Neural progenitor cell (in vitro differentiated cells): ENCODE data around the gene FAM83F. TPM values are rescaled to one million over a fixed set of nuclear protein-coding genes. Genes with fewer than 3 reads are reported as not detected.

Experiments used
- DNase-seq: peaks from one replicate; pipeline ENCODE4 v3.0.0-alpha.2; 2016; ENCODE audit warnings: low spot score
- H2AFZ ChIP-seq: fragments of 200-600 bp; sonication (generic); replicated peaks from 2 replicates; pipeline ENCODE4 v1.6.1; 2016; ENCODE audit warnings: antibody characterized with exemption
- H3F3A ChIP-seq: fragments of 200-600 bp; sonication (generic); 2 replicates; pipeline ENCODE4 v1.6.1; 2016; ENCODE audit warnings: antibody characterized with exemption, low read depth
- H3K27ac ChIP-seq: fragments of 200-600 bp; sonication (generic); 2 replicates; pipeline ENCODE4 v1.5.1; 2016; ENCODE audit warnings: mild to moderate bottlenecking
- H3K27me3 ChIP-seq: fragments of 200-600 bp; sonication (generic); 2 replicates; pipeline ENCODE4 v1.6.1; 2016; ENCODE audit warnings: mild to moderate bottlenecking, moderate library complexity
- H3K36me3 ChIP-seq: fragments of 200-600 bp; sonication (generic); 2 replicates; pipeline ENCODE4 v1.5.1; 2016
- H3K4me1 ChIP-seq: fragments of 200-600 bp; sonication (generic); 2 replicates; pipeline ENCODE4 v1.6.1; 2016; ENCODE audit warnings: mixed run types
- H3K4me2 ChIP-seq: fragments of 200-600 bp; sonication (generic); 2 replicates; pipeline ENCODE4 v1.6.1; 2016
- H3K4me3 ChIP-seq: fragments of 200-600 bp; sonication (generic); 2 replicates; pipeline ENCODE4 v1.5.1; 2016
- H3K79me2 ChIP-seq: fragments of 200-600 bp; sonication (generic); 2 replicates; pipeline ENCODE4 v1.6.1; 2016; ENCODE audit warnings: low read depth
- H3K9ac ChIP-seq: fragments of 200-600 bp; sonication (generic); 2 replicates; pipeline ENCODE4 v1.6.1; 2016
- H3K9me3 ChIP-seq: fragments of 200-600 bp; sonication (generic); 2 replicates; pipeline ENCODE4 v1.5.1; 2016; ENCODE audit warnings: low read depth
- H4K20me1 ChIP-seq: fragments of 200-600 bp; sonication (generic); 2 replicates; pipeline ENCODE4 v1.6.1; 2016; ENCODE audit warnings: low read depth
- H3K27ac Mint-ChIP-seq: 3 replicates; pipeline ENCODE4 v1.8.0; 2021; ENCODE audit warnings: mixed read lengths
- H3K27me3 Mint-ChIP-seq: 2 replicates; pipeline ENCODE4 v1.8.0; 2022; ENCODE audit warnings: low read depth, mild to moderate bottlenecking, inconsistent platforms, moderate library complexity, mixed read lengths; ENCODE audit not compliant: insufficient read depth
- H3K36me3 Mint-ChIP-seq: 3 replicates; pipeline ENCODE4 v1.8.0; 2021; ENCODE audit warnings: mixed read lengths
- H3K4me1 Mint-ChIP-seq: 3 replicates; pipeline ENCODE4 v1.8.0; 2021; ENCODE audit warnings: mixed read lengths
- H3K4me3 Mint-ChIP-seq: 3 replicates; pipeline ENCODE4 v1.8.0; 2021; ENCODE audit warnings: mild to moderate bottlenecking, moderate library complexity, mixed read lengths
- H3K9me3 Mint-ChIP-seq: 3 replicates; pipeline ENCODE4 v1.8.0; 2020; ENCODE audit warnings: mixed read lengths
- EZH2 ChIP-seq: fragments of 200-600 bp; sonication (generic); IDR thresholded peaks from 2 replicates; pipeline ENCODE4 v1.6.1; 2017; ENCODE audit warnings: antibody characterized with exemption, mild to moderate bottlenecking, moderate library complexity
- EZH2phosphoT487 ChIP-seq: fragments of 200-600 bp; sonication (generic); IDR thresholded peaks from 2 replicates; pipeline ENCODE4 v1.6.1; 2017; ENCODE audit warnings: antibody characterized with exemption
- total RNA-seq: library from RNA; depleted of rRNA; stranded (reverse); fragments of >200 nt; gene quantifications from 2 replicates; pipeline ENCODE4 v1.2.3, GENCODE V29; 2015; ENCODE audit warnings: low replicate concordance
- TF ChIP-seq, protein P1 (sequence below): fragments of 200-600 bp; sonication (generic); IDR thresholded peaks from 2 replicates; pipeline ENCODE4 v1.5.1; 2017; ENCODE audit warnings: antibody characterized with exemption, mild to moderate bottlenecking

Gene FAM83F
- total RNA-seq, 1 donor from 2014 or later: 0.09 TPM

DNA sequence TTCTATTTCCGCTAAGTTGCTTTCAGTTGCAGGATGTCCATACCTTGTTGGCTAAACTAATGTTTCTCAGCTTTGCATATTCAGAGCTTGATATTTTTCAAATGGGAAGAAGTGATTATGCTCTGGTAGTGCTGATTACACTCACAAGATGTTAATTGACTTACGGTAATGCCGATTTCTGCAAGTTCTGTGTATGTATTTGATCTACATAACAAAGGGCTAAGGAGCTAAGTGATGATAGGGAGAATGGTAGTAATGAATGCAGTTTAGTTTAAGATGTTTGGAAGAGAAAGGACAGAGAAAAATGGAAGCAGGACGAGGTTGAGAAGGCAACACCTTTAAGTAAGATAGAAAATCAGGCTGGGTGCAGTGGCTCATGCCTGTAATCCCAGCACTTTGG, 61.4 kb downstream of the FAM83F start:
- Histone ChIP-seq H3K9ac (no peak overlapping the region), H3K27me3 (no peaks in the 10 kb centered on the region), H3K36me3 (no peaks in the 10 kb centered on the region), H3K79me2 (peaks cover 79% of the 10 kb centered on the region), H4K20me1 (peaks cover 99% of the 10 kb centered on the region), H3K27ac (no peak overlapping the region), H3K4me2 (no peak overlapping the region), H2AFZ (no peak overlapping the region), H3F3A (peaks cover 8% of the 10 kb centered on the region), H3K9me3 (no peaks in the 10 kb centered on the region), H3K4me1 (peaks cover 12% of the 10 kb centered on the region), H3K4me3 (no peak overlapping the region)
- H3K27ac Mint-ChIP-seq: no peak overlapping the region
- H3K9me3 Mint-ChIP-seq: no peaks in the 10 kb centered on the region
- H3K36me3 Mint-ChIP-seq: no peaks in the 10 kb centered on the region
- TF ChIP-seq EZH2phosphoT487: no peak
- TF ChIP-seq, protein P1, sequence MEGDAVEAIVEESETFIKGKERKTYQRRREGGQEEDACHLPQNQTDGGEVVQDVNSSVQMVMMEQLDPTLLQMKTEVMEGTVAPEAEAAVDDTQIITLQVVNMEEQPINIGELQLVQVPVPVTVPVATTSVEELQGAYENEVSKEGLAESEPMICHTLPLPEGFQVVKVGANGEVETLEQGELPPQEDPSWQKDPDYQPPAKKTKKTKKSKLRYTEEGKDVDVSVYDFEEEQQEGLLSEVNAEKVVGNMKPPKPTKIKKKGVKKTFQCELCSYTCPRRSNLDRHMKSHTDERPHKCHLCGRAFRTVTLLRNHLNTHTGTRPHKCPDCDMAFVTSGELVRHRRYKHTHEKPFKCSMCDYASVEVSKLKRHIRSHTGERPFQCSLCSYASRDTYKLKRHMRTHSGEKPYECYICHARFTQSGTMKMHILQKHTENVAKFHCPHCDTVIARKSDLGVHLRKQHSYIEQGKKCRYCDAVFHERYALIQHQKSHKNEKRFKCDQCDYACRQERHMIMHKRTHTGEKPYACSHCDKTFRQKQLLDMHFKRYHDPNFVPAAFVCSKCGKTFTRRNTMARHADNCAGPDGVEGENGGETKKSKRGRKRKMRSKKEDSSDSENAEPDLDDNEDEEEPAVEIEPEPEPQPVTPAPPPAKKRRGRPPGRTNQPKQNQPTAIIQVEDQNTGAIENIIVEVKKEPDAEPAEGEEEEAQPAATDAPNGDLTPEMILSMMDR: no peak
- no peak for TF ChIP-seq EZH2
- no peak overlapping the region for H3K4me3 Mint-ChIP-seq
- peaks cover 8% of the 10 kb centered on the region for H3K4me1 Mint-ChIP-seq
- no peaks in the 10 kb centered on the region for H3K27me3 Mint-ChIP-seq
- no peak for DNase-seq

DNA sequence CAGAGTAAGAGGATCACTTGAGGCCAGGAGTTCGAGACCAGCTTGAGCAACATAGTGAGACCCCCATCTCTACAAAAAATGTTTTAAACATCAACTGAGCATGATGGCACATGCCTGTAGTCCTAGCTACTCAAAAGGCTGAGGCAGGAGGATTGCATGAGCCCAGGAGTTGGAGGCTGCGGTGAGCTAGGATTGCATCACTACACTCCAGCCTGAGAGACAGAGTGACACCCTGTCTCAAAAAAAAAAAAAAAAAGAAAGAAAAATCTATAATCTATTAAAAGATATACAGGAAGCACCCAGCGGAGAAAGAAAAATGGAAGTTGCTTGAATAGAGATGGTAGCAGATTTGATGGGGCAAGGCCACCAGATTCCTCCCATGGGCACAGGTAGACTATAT, 61.8 kb downstream of the FAM83F start:
- Mint-ChIP-seq H3K9me3 (no peaks in the 10 kb centered on the region), H3K27ac (no peak overlapping the region), H3K27me3 (peaks cover 2% of the 10 kb centered on the region), H3K36me3 (no peaks in the 10 kb centered on the region), H3K4me1 (peaks cover 4% of the 10 kb centered on the region), H3K4me3 (no peak overlapping the region)
- Histone ChIP-seq H3K79me2 (peaks cover 79% of the 10 kb centered on the region), H3K4me1 (peaks cover 8% of the 10 kb centered on the region), H3K4me2 (no peak overlapping the region), H3K36me3 (no peaks in the 10 kb centered on the region), H3F3A (peaks cover 8% of the 10 kb centered on the region), H3K9me3 (no peaks in the 10 kb centered on the region), H3K27me3 (no peaks in the 10 kb centered on the region), H3K9ac (no peak overlapping the region), H2AFZ (no peak overlapping the region), H4K20me1 (peaks cover 96% of the 10 kb centered on the region), H3K4me3 (no peak overlapping the region), H3K27ac (no peak overlapping the region)
- TF ChIP-seq, protein P1: no peak
- TF ChIP-seq EZH2phosphoT487 (no peak), EZH2 (no peak)
- no peak for DNase-seq

DNA sequence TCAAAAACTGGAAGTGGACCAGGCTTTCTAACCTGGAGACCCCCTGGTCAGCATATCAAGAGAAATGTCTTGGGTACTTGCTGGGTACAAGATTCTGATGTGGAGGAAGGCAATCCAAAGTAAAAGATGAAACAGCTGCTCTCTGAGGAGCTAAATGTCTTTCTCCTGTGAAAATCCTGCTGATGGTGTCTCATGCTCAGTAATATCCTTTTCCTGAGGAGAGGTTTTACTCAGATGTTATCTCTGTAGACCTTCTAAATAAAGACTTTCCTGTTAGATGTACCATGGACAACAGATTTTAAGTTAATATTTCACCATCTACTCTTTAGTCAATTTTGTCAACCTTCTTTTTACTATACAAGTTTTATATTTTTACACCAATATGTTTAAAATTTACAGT, 62.9 kb downstream of the FAM83F start:
- peaks cover 3% of the 10 kb centered on the region for H3K27me3 Mint-ChIP-seq

More for the DNA sequence above, 62.9 kb downstream of the FAM83F start:
- Histone ChIP-seq H3K4me1 (peaks cover 6% of the 10 kb centered on the region), H3K36me3 (no peaks in the 10 kb centered on the region), H3K9me3 (no peaks in the 10 kb centered on the region), H3K27me3 (no peaks in the 10 kb centered on the region), H3F3A (peaks cover 8% of the 10 kb centered on the region), H3K9ac (no peak overlapping the region), H3K4me3 (no peak overlapping the region), H4K20me1 (peaks cover 94% of the 10 kb centered on the region), H3K4me2 (no peak overlapping the region), H2AFZ (no peak overlapping the region), H3K79me2 (peaks cover 77% of the 10 kb centered on the region), H3K27ac (no peak overlapping the region)
- no peak overlapping the region for H3K27ac Mint-ChIP-seq
- no peak overlapping the region for H3K4me3 Mint-ChIP-seq
- H3K4me1 Mint-ChIP-seq: no peaks in the 10 kb centered on the region
- DNase-seq: no peak
- no peaks in the 10 kb centered on the region for H3K36me3 Mint-ChIP-seq
- TF ChIP-seq, protein P1: no peak
- TF ChIP-seq EZH2 (no peak), EZH2phosphoT487 (no peak)
- no peaks in the 10 kb centered on the region for H3K9me3 Mint-ChIP-seq
